SK-MEL-5 (cell line): ENCODE data around the gene GUCA1C. TPM values are rescaled to one million over a fixed set of nuclear protein-coding genes. Genes with fewer than 3 reads are reported as not detected.

Experiments
- DNase-seq: peaks from one replicate; pipeline ENCODE4 v3.0.0-alpha.2; 2016; ENCODE audit warnings: low read depth, low spot score
- in situ Hi-C: cut with HindIII; loops from 2 replicates; pipeline ENCODE4 v1.10.0; 2016; ENCODE audit warnings: low sequenced_read_pairs, high pct_unique_total_duplicates, low pct_unique_long_range_greater_than_20kb
- polyA plus RNA-seq, 2 experiments: library from polyadenylated mRNA; depleted of rRNA; stranded (reverse); fragments of >200 nt; gene quantifications; 2 replicates each; pipeline ENCODE4 v1.2.3, GENCODE V29; 2015
- total RNA-seq: library from RNA; depleted of rRNA; stranded (reverse); fragments of >200 nt; shearing (Covaris generic); gene quantifications from 2 replicates; pipeline ENCODE4 v1.2.3, GENCODE V29; 2014; rRNA removed

The GUCA1C gene
- total RNA-seq: not detected in 2 replicates
- not detected in 2 replicates for polyA plus RNA-seq (2015; cell fraction: cytosol; rRNA removed)
- polyA plus RNA-seq (2015; cell fraction: nucleus; rRNA removed): not detected in 2 replicates

- no peak for DNase-seq
- in situ Hi-C loops: no loop called here
Observed at GRCh38 chr3:108953700-108954099, at the start of gene GUCA1C. Gene GUCA1C (minus strand): TSS chr3:108953879. CDS start chr3:108953762, 117 bp downstream.

- in situ Hi-C loops: no loop called here
- no peak for DNase-seq
Observed at GRCh38 chr3:108998436-108998835, 44.8 kb upstream of the GUCA1C start.

- in situ Hi-C loops: no loop called here
- DNase-seq: no peak
Observed at GRCh38 chr3:108985844-108986243, 32.2 kb upstream of the GUCA1C start.

- no peak for DNase-seq
- in situ Hi-C loops: no loop called here
Observed at GRCh38 chr3:108983051-108983450, 29.4 kb upstream of the GUCA1C start.

- DNase-seq: no peak
- in situ Hi-C loops: no loop called here
Observed at GRCh38 chr3:108976058-108976457, 22.4 kb upstream of the GUCA1C start.

GRCh38 chr3:108973019-108973418, 19.3 kb upstream of the GUCA1C start:
- DNase-seq: no peak
- in situ Hi-C loops: no loop called here

GRCh38 chr3:108972482-108972881, 18.8 kb upstream of the GUCA1C start:
- DNase-seq: no peak

GRCh38 chr3:108970561-108970960, 16.9 kb upstream of the GUCA1C start:
- no peak for DNase-seq
- in situ Hi-C loops: no loop called here

More at GRCh38 chr3:108972482-108972881, 18.8 kb upstream of the GUCA1C start:
- in situ Hi-C loops: no loop called here

- DNase-seq: no peak
- in situ Hi-C loops: no loop called here
Observed at GRCh38 chr3:108966773-108967172, 13.1 kb upstream of the GUCA1C start.

- in situ Hi-C loops: no loop called here
- no peak for DNase-seq
Observed at GRCh38 chr3:108959017-108959416, 5.3 kb upstream of the GUCA1C start.

- in situ Hi-C loops: no loop called here
- no peak for DNase-seq
Observed at GRCh38 chr3:108953210-108953609, 469 bp downstream of the GUCA1C start.

- no peak for DNase-seq
- in situ Hi-C loops: no loop called here
Observed at GRCh38 chr3:108951820-108952501, 1.7 kb downstream of the GUCA1C start.

GRCh38 chr3:108947855-108948254, 5.8 kb downstream of the GUCA1C start:
- DNase-seq: no peak
- in situ Hi-C loops: no loop called here

- DNase-seq: no peak
- in situ Hi-C loops: no loop called here
Observed at GRCh38 chr3:108946292-108947285, 7.1 kb downstream of the GUCA1C start.

- no peak for DNase-seq
- in situ Hi-C loops: no loop called here
Observed at GRCh38 chr3:108940568-108941263, 13.0 kb downstream of the GUCA1C start.

- DNase-seq: no peak
- in situ Hi-C loops: no loop called here
Observed at GRCh38 chr3:108940166-108940565, 13.5 kb downstream of the GUCA1C start.

GRCh38 chr3:108936924-108937689, 16.6 kb downstream of the GUCA1C start:
- in situ Hi-C loops: no loop called here
- DNase-seq: no peak
